Measurements from ENCODE around the gene LBHD1. TPM values are rescaled to one million over a fixed set of nuclear protein-coding genes. Genes with fewer than 3 reads are reported as not detected.

The LBHD1 gene
- total and polyA plus RNA-seq, 2 of the 13 experiments (the other 11 are each of a cell fraction or from before 2014, with no cell fraction given), result 3.2 to 3.7 TPM

GRCh38 chr11:62705880-62706849 is 34.1 kb upstream of the LBHD1 start (continued):
- TF ChIP-seq AKNA (CRISPR knock-in tag; IDR thresholded peaks at IDR 0.05; ENCODE audit: borderline replicate concordance), result no peak
- TF ChIP-seq SYNCRIP (IDR thresholded peaks at IDR 0.05; ENCODE audit: insufficient read depth, low read depth, low read length), result no peak
- no peak for TF ChIP-seq ZNF713 (CRISPR knock-in tag; IDR thresholded peaks at IDR 0.05)
- TF ChIP-seq NFIC (IDR thresholded peaks at IDR 0.05; ENCODE audit: low read length), result no peak
- TF ChIP-seq KAT7 (CRISPR knock-in tag; IDR thresholded peaks at IDR 0.05; ENCODE audit: borderline replicate concordance), result no peak
- TF ChIP-seq KDM5B (CRISPR knock-in tag; IDR thresholded peaks at IDR 0.05; ENCODE audit: borderline replicate concordance), result peak; percentile 49
- no peak for TF ChIP-seq HNRNPL (IDR thresholded peaks at IDR 0.05; ENCODE audit: low read depth, low read length)
- no peak for TF ChIP-seq TCF7 (IDR thresholded peaks at IDR 0.05; ENCODE audit: low read depth)
- no peak for TF ChIP-seq ZBTB40 (IDR thresholded peaks at IDR 0.05)
- no peak for TF ChIP-seq ZBTB40 (CRISPR knock-in tag; IDR thresholded peaks at IDR 0.05)
- 0 out of 2 replicates have a peak, but pooled peaks have one; percentile 55 for TF ChIP-seq ZNF792 (CRISPR knock-in tag; IDR thresholded peaks at IDR 0.05)
- no peak for TF ChIP-seq RCOR2 (CRISPR knock-in tag; IDR thresholded peaks at IDR 0.05)

Data from HepG2 (cell line).